HL-60 (cell line): ENCODE measurements around the gene PTPRM.

Source experiments
- DNase-seq, 2 experiments: peaks; one replicate each; pipeline ENCODE4 v3.0.0-alpha.2; 2010 to 2020; ENCODE audit warnings: low read depth in 1 of 2, low spot score in 1 of 2
- H3K27ac ChIP-seq: fragments of 250-450 bp; sonication (Bioruptor Pico); replicated peaks from 2 replicates; pipeline ENCODE4 v1.5.1; 2020; ENCODE audit warnings: mild to moderate bottlenecking, moderate library complexity
- H3K27me3 ChIP-seq: fragments of 250-450 bp; sonication (Bioruptor Pico); 2 replicates; pipeline ENCODE4 v1.5.1; 2021; ENCODE audit warnings: mild to moderate bottlenecking, moderate library complexity; ENCODE audit not compliant: insufficient read depth, poor library complexity, severe bottlenecking
- H3K4me3 ChIP-seq: replicated peaks from 2 replicates; pipeline ENCODE4 v1.5.1; 2011; ENCODE audit warnings: mild to moderate bottlenecking, control low read depth, low read length; ENCODE audit not compliant: insufficient read depth
- CTCF ChIP-seq: IDR thresholded peaks from one replicate; pipeline ENCODE4 v1.5.1; 2011; ENCODE audit warnings: low read length, control low read depth, inconsistent platforms; ENCODE audit not compliant: insufficient read depth
- GABPA ChIP-seq: IDR thresholded peaks from 2 replicates; pipeline ENCODE4 v1.6.1; 2012; ENCODE audit warnings: low read depth
- POLR2AphosphoS5 ChIP-seq: IDR thresholded peaks from 2 replicates; pipeline ENCODE4 v1.6.1; 2012; ENCODE audit warnings: low read depth
- SPI1 ChIP-seq: IDR thresholded peaks from 2 replicates; pipeline ENCODE4 v1.6.1; 2012; ENCODE audit warnings: low read depth, mild to moderate bottlenecking, borderline replicate concordance
- TF ChIP-seq, protein P1 (sequence below): IDR thresholded peaks from 2 replicates; pipeline ENCODE4 v1.6.1; 2012; ENCODE audit warnings: low read depth; ENCODE audit not compliant: insufficient replicate concordance

The PTPRM gene

GRCh38 chr18:7668392-7668791 lies 101.3 kb downstream of the PTPRM start:
- DNase-seq: no peak
- Histone ChIP-seq H3K4me3 (no peak overlapping the region), H3K27ac (no peak overlapping the region), H3K27me3 (peaks cover 2% of the 10 kb centered on the region)
- no peak for TF ChIP-seq CTCF
- TF ChIP-seq POLR2AphosphoS5: no peak

- H3K27ac ChIP-seq: no peak overlapping the region
- no peak overlapping the region for H3K4me3 ChIP-seq
- H3K27me3 ChIP-seq: peaks cover 2% of the 10 kb centered on the region
- no peak for DNase-seq
- TF ChIP-seq, protein P1, sequence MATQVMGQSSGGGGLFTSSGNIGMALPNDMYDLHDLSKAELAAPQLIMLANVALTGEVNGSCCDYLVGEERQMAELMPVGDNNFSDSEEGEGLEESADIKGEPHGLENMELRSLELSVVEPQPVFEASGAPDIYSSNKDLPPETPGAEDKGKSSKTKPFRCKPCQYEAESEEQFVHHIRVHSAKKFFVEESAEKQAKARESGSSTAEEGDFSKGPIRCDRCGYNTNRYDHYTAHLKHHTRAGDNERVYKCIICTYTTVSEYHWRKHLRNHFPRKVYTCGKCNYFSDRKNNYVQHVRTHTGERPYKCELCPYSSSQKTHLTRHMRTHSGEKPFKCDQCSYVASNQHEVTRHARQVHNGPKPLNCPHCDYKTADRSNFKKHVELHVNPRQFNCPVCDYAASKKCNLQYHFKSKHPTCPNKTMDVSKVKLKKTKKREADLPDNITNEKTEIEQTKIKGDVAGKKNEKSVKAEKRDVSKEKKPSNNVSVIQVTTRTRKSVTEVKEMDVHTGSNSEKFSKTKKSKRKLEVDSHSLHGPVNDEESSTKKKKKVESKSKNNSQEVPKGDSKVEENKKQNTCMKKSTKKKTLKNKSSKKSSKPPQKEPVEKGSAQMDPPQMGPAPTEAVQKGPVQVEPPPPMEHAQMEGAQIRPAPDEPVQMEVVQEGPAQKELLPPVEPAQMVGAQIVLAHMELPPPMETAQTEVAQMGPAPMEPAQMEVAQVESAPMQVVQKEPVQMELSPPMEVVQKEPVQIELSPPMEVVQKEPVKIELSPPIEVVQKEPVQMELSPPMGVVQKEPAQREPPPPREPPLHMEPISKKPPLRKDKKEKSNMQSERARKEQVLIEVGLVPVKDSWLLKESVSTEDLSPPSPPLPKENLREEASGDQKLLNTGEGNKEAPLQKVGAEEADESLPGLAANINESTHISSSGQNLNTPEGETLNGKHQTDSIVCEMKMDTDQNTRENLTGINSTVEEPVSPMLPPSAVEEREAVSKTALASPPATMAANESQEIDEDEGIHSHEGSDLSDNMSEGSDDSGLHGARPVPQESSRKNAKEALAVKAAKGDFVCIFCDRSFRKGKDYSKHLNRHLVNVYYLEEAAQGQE: no peak
Measured at GRCh38 chr18:7669361-7669760, 102.2 kb downstream of the PTPRM start.

DNA sequence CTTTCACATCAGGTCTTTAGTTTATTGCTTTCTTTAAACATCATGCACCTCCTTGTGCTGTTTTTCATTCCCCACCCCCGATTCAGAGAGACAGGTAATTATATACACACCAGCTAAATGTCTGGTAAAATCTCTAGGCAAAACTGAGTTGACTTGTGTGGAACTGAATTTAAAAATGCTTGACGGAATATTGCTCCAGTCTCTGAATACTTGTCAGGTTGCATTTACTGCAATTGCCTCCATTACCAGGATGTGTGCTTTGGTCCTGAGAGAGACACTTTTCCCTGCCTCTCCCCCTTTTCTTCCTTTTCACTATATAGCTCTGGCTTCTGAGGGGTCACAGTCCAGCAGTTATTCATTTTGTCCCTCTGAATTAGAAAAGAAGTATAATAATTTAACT lies 104.0 kb downstream of the PTPRM start:
- H3K27ac ChIP-seq: no peak overlapping the region
- H3K27me3 ChIP-seq: peaks cover 2% of the 10 kb centered on the region
- no peak overlapping the region for H3K4me3 ChIP-seq
- no peak for DNase-seq
- TF ChIP-seq CTCF (no peak), GABPA (no peak), POLR2AphosphoS5 (no peak), SPI1 (no peak)

- DNase-seq: no peak
- no peak overlapping the region for H3K27ac ChIP-seq
- H3K27me3 ChIP-seq: no peaks in the 10 kb centered on the region
- TF ChIP-seq CTCF (no peak), GABPA (no peak), POLR2AphosphoS5 (no peak), SPI1 (no peak)
- TF ChIP-seq, protein P1: no peak
- no peak overlapping the region for H3K4me3 ChIP-seq
Measured at GRCh38 chr18:7676253-7676873, 109.2 kb downstream of the PTPRM start.
